Activated CD8-positive, alpha-beta memory T cell treated with anti-CD3 and anti-CD28 coated beads, Interleukin-2, amount 50 U/mL, for 24 hours (primary cell): ENCODE measurements around the gene LMO2.

ENCODE experiments used
- DNase-seq: peaks from one replicate; pipeline ENCODE4 v3.0.0-alpha.2; 2020; ENCODE audit errors: extremely low read depth

LMO2 gene

GRCh38 chr11:33889296-33889695 is 2.6 kb downstream of the LMO2 start:
- DNase-seq, result no peak

GRCh38 chr11:33887886-33888285 is 4.0 kb downstream of the LMO2 start:
- no peak for DNase-seq

GRCh38 chr11:33885338-33886005 is 6.4 kb downstream of the LMO2 start:
- DNase-seq, result no peak

- no peak for DNase-seq
Observed at GRCh38 chr11:33884601-33885000, 7.3 kb downstream of the LMO2 start.

GRCh38 chr11:33884035-33884434 is 7.8 kb downstream of the LMO2 start:
- DNase-seq, result no peak

GRCh38 chr11:33881651-33882503 is 10.0 kb downstream of the LMO2 start:
- DNase-seq, result no peak

GRCh38 chr11:33880979-33881378 is 10.9 kb downstream of the LMO2 start:
- DNase-seq, result no peak

- no peak for DNase-seq
Observed at GRCh38 chr11:33879375-33879774, 12.5 kb downstream of the LMO2 start.

GRCh38 chr11:33877038-33877437 is 14.8 kb downstream of the LMO2 start:
- no peak for DNase-seq

- DNase-seq, result no peak
Observed at GRCh38 chr11:33875621-33876294, 16.1 kb downstream of the LMO2 start.

- no peak for DNase-seq
Observed at GRCh38 chr11:33874910-33875490, 16.9 kb downstream of the LMO2 start.

GRCh38 chr11:33874433-33874832 is 17.4 kb downstream of the LMO2 start:
- DNase-seq, result no peak

- DNase-seq, result no peak
Observed at GRCh38 chr11:33869481-33870422, 22.1 kb downstream of the LMO2 start.

- DNase-seq, result no peak
Observed at GRCh38 chr11:33868647-33869461, 23.0 kb downstream of the LMO2 start.

- DNase-seq, result no peak
Observed at GRCh38 chr11:33867996-33868646, 23.8 kb downstream of the LMO2 start.

GRCh38 chr11:33867561-33867960 is 24.3 kb downstream of the LMO2 start:
- no peak for DNase-seq

GRCh38 chr11:33866936-33867335 is 24.9 kb downstream of the LMO2 start:
- no peak for DNase-seq

GRCh38 chr11:33864479-33864878 is 27.4 kb downstream of the LMO2 start:
- DNase-seq, result no peak

- DNase-seq, result no peak
Observed at GRCh38 chr11:33863418-33864172, 28.3 kb downstream of the LMO2 start.
